ENCODE results near the gene TGM6.

Gene TGM6

GRCh38 chr20:2380601-2381000, at the start of gene TGM6:
Gene TGM6, plus strand, starts transcription at chr20:2380901. Its CDS starts 68 bp downstream, at chr20:2380969.
- no peak for DNase-seq (ENCODE audit: low spot score)

- DNase-seq (ENCODE audit: low spot score), result no peak
Measured at GRCh38 chr20:2331106-2331505, 49.6 kb upstream of the TGM6 start.

GRCh38 chr20:2331901-2332565, 48.7 kb upstream of the TGM6 start:
- DNase-seq (ENCODE audit: low spot score), result no peak

GRCh38 chr20:2332711-2333110, 48.0 kb upstream of the TGM6 start:
- DNase-seq (ENCODE audit: low spot score), result no peak

- no peak for DNase-seq (ENCODE audit: low spot score)
Measured at GRCh38 chr20:2333821-2334220, 46.9 kb upstream of the TGM6 start.

- DNase-seq (ENCODE audit: low spot score), result no peak
Measured at GRCh38 chr20:2335096-2335870, 45.4 kb upstream of the TGM6 start.

GRCh38 chr20:2336471-2336870, 44.2 kb upstream of the TGM6 start:
- DNase-seq (ENCODE audit: low spot score), result no peak

GRCh38 chr20:2337142-2337541, 43.6 kb upstream of the TGM6 start:
- DNase-seq (ENCODE audit: low spot score), result no peak

GRCh38 chr20:2338411-2339066, 42.2 kb upstream of the TGM6 start:
- DNase-seq (ENCODE audit: low spot score), result no peak

- DNase-seq (ENCODE audit: low spot score), result no peak
Measured at GRCh38 chr20:2340136-2340535, 40.6 kb upstream of the TGM6 start.

- DNase-seq (ENCODE audit: low spot score), result no peak
Measured at GRCh38 chr20:2340823-2341222, 39.9 kb upstream of the TGM6 start.

- no peak for DNase-seq (ENCODE audit: low spot score)
Measured at GRCh38 chr20:2341336-2341735, 39.4 kb upstream of the TGM6 start.

- DNase-seq (ENCODE audit: low spot score), result no peak
Measured at GRCh38 chr20:2342243-2342642, 38.5 kb upstream of the TGM6 start.

GRCh38 chr20:2346188-2346587, 34.5 kb upstream of the TGM6 start:
- DNase-seq (ENCODE audit: low spot score), result no peak

GRCh38 chr20:2348336-2348735, 32.4 kb upstream of the TGM6 start:
- no peak for DNase-seq (ENCODE audit: low spot score)

GRCh38 chr20:2349801-2350200, 30.9 kb upstream of the TGM6 start:
- no peak for DNase-seq (ENCODE audit: low spot score)

GRCh38 chr20:2350606-2351005, 30.1 kb upstream of the TGM6 start:
- DNase-seq (ENCODE audit: low spot score), result no peak

GRCh38 chr20:2353231-2353630, 27.5 kb upstream of the TGM6 start:
- no peak for DNase-seq (ENCODE audit: low spot score)

- DNase-seq (ENCODE audit: low spot score), result no peak
Measured at GRCh38 chr20:2357114-2357513, 23.6 kb upstream of the TGM6 start.

GRCh38 chr20:2358006-2358405, 22.7 kb upstream of the TGM6 start:
- no peak for DNase-seq (ENCODE audit: low spot score)

- DNase-seq (ENCODE audit: low spot score), result no peak
Measured at GRCh38 chr20:2361035-2361593, 19.6 kb upstream of the TGM6 start.

GRCh38 chr20:2363187-2363586, 17.5 kb upstream of the TGM6 start:
- no peak for DNase-seq (ENCODE audit: low spot score)

GRCh38 chr20:2363587-2363986, 17.1 kb upstream of the TGM6 start:
- no peak for DNase-seq (ENCODE audit: low spot score)

All from CD4-positive, alpha-beta T cell treated with Interleukin-6 at 100 ng/mL for 8 hours (primary cell).